Measurements from ENCODE around the gene RPL19.

DNA sequence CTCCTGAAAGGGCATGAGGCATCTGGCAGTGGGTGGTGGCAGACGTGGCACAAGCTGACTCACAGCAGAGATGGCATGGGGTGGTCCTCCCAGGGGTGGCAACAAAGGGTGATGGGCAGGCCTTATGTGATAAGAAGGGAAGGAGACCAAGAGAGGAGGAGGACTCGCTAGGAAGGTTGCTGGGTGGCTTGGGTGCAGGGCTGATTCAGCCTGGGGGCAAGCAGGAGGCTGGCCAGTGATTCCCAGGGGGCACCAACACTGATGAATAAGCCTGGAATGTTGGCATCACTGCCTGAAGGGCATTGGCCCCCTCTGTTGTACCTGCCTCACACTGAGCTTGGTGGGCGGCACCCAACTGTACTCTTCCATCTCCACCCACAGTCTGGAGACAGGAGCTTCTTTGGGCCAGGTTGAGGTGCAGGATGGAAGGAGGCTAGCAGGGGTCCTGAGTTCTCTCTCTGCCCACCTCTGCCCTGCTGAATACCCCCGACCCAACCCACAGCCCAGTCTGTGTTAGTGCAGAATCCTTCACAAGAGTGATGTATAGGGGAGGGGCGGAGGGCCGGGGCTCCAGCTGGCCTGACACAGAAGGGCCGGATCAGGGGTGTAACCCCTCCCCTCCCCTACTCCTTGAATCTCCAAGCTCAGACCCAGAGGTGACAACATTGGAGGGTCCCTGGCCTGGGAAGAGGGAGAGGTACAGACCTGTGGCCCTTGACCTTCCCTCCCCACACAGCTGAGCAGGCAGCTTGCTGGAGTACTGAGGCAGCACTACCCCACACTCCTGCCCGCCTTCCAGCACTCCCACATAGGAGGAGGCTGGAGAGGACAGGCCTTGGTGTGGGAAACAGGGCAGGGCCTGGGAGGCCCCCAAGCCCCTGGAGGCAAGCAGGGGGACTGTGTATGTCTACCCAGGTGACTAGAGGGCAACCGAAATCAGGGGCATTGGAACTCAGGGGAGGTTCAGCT, 23.1 kb downstream of the RPL19 start:
- TF ChIP-seq FOS (IDR thresholded peaks at IDR 0.05; ENCODE audit: borderline replicate concordance, insufficient read depth, low read length) (no peak), POLR2AphosphoS5 (IDR thresholded peaks at IDR 0.05; ENCODE audit: insufficient read depth, low read depth, low read length) (no peak), POLR2A (IDR thresholded peaks at IDR 0.05; ENCODE audit: low read depth, low read length) (no peak), JUN (IDR thresholded peaks at IDR 0.05; ENCODE audit: borderline replicate concordance, insufficient read depth, insufficient read length, low read depth) (no peak)
- TF ChIP-seq, protein P1, sequence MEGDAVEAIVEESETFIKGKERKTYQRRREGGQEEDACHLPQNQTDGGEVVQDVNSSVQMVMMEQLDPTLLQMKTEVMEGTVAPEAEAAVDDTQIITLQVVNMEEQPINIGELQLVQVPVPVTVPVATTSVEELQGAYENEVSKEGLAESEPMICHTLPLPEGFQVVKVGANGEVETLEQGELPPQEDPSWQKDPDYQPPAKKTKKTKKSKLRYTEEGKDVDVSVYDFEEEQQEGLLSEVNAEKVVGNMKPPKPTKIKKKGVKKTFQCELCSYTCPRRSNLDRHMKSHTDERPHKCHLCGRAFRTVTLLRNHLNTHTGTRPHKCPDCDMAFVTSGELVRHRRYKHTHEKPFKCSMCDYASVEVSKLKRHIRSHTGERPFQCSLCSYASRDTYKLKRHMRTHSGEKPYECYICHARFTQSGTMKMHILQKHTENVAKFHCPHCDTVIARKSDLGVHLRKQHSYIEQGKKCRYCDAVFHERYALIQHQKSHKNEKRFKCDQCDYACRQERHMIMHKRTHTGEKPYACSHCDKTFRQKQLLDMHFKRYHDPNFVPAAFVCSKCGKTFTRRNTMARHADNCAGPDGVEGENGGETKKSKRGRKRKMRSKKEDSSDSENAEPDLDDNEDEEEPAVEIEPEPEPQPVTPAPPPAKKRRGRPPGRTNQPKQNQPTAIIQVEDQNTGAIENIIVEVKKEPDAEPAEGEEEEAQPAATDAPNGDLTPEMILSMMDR (IDR thresholded peaks at IDR 0.05; ENCODE audit: extremely low read depth in 1 of 2, insufficient read depth in 1 of 2, low read depth in 1 of 2, low read length in 2 of 2): no peak
